Muscle of leg (tissue), 11 donors: ENCODE measurements around the gene COIL. TPM values are rescaled to one million over a fixed set of nuclear protein-coding genes. Genes with fewer than 3 reads are reported as not detected.

Experiments used
- DNase-seq: peaks from one replicate; pipeline ENCODE4 v3.0.0; 2013
- H3K27ac ChIP-seq: one replicate; pipeline ENCODE4 v1.5.1; 2013; ENCODE audit warnings: mild to moderate bottlenecking, low read length, control low read depth
- H3K27me3 ChIP-seq: one replicate; pipeline ENCODE4 v1.6.1; 2013; ENCODE audit warnings: low read length; ENCODE audit not compliant: control insufficient read depth, insufficient read depth
- H3K36me3 ChIP-seq: one replicate; pipeline ENCODE4 v1.6.1; 2013; ENCODE audit warnings: low read length; ENCODE audit not compliant: control insufficient read depth, insufficient read depth
- H3K4me1 ChIP-seq: one replicate; pipeline ENCODE4 v1.6.1; 2013; ENCODE audit warnings: low read length; ENCODE audit not compliant: control insufficient read depth, insufficient read depth
- H3K4me3 ChIP-seq: one replicate; pipeline ENCODE4 v1.5.1; 2013; ENCODE audit warnings: low read length, control low read depth
- H3K9me3 ChIP-seq: replicated peaks from 2 replicates; pipeline ENCODE4 v1.6.1; 2013; ENCODE audit warnings: low read depth, low read length; ENCODE audit not compliant: control insufficient read depth
- WGBS: methylation state at CpG from one replicate; pipeline ENCODE4 v1.1.5; 2013; ENCODE audit warnings: missing lambda C conversion rate; ENCODE audit not compliant: insufficient coverage; 5-methylcytosine and 5-hydroxymethylcytosine counted together
- polyA plus RNA-seq, 8 donors: library from polyadenylated mRNA; unstranded; fragments of 120-200 nt; gene quantifications; one replicate each; pipeline versions ENCODE4 v1.2.1 to v1.2.3, GENCODE V29; 2013; ENCODE audit warnings: inconsistent platforms in 1 of 8, low replicate concordance in 1 of 8; ENCODE audit not compliant: insufficient read length in 8 of 8, insufficient read depth in 1 of 8
- total RNA-seq: library from RNA; stranded (reverse); fragments of 120-200 nt; gene quantifications from one replicate; pipeline ENCODE4 v1.2.4, GENCODE V29; 2013

The COIL gene
- total and polyA plus RNA-seq, 9 donors: 13.9 to 19.1 (median 16.9) TPM

GRCh38 chr17:56979091-56979480 lies 18.2 kb upstream of the COIL start:
- H3K4me3 ChIP-seq: no peak overlapping the region
- no peaks in the 10 kb centered on the region for H3K9me3 ChIP-seq
- peaks cover 4% of the 10 kb centered on the region for H3K27me3 ChIP-seq
- H3K27ac ChIP-seq: no peak overlapping the region
- peaks cover 5% of the 10 kb centered on the region for H3K4me1 ChIP-seq
- no peaks in the 10 kb centered on the region for H3K36me3 ChIP-seq
- no peak for DNase-seq
- WGBS: no CpG with 5 or more reads among the region's 3 CpGs

- WGBS: no CpG with 5 or more reads among the region's 11 CpGs
- DNase-seq: no peak
- Histone ChIP-seq H3K27ac (no peak overlapping the region), H3K36me3 (no peaks in the 10 kb centered on the region), H3K27me3 (peaks cover 4% of the 10 kb centered on the region), H3K9me3 (no peaks in the 10 kb centered on the region), H3K4me3 (peak overlapping the region; percentile 49), H3K4me1 (peaks cover 5% of the 10 kb centered on the region)
Measured at GRCh38 chr17:56978441-56979090, 17.7 kb upstream of the COIL start.

GRCh38 chr17:56977673-56978395 lies 17.0 kb upstream of the COIL start, which contains the start of gene SCPEP1:
SCPEP1 (plus strand) TSS chr17:56978131; CDS start chr17:56978160, 29 bp downstream.
- Histone ChIP-seq H3K27me3 (peaks cover 4% of the 10 kb centered on the region), H3K36me3 (no peaks in the 10 kb centered on the region), H3K9me3 (no peaks in the 10 kb centered on the region), H3K4me1 (peaks cover 5% of the 10 kb centered on the region), H3K27ac (peak within 1 kb of the TSS; percentile 45), H3K4me3 (peak within 1 kb of the TSS; percentile 49)
- under 1% methylated on average over 29 of the region's 42 CpGs for WGBS
- peak; percentile 78 for DNase-seq

GRCh38 chr17:56976941-56977608 lies 16.2 kb upstream of the COIL start:
- H3K27ac ChIP-seq: no peak overlapping the region

GRCh38 chr17:56975656-56976055 lies 14.8 kb upstream of the COIL start:
- Histone ChIP-seq H3K4me1 (peaks cover 5% of the 10 kb centered on the region), H3K9me3 (no peaks in the 10 kb centered on the region), H3K4me3 (no peak overlapping the region), H3K27me3 (peaks cover 4% of the 10 kb centered on the region), H3K36me3 (no peaks in the 10 kb centered on the region), H3K27ac (no peak overlapping the region)
- DNase-seq: no peak
- 83% methylated on average over 1 of the region's 2 CpGs for WGBS

More at GRCh38 chr17:56976941-56977608, 16.2 kb upstream of the COIL start:
- no peaks in the 10 kb centered on the region for H3K36me3 ChIP-seq
- peaks cover 5% of the 10 kb centered on the region for H3K4me1 ChIP-seq
- H3K27me3 ChIP-seq: peaks cover 4% of the 10 kb centered on the region
- 74% methylated on average over 5 of the region's 11 CpGs for WGBS
- H3K9me3 ChIP-seq: no peaks in the 10 kb centered on the region
- peak overlapping the region; percentile 49 for H3K4me3 ChIP-seq
- DNase-seq: no peak

- Histone ChIP-seq H3K9me3 (no peaks in the 10 kb centered on the region), H3K27me3 (peaks cover 4% of the 10 kb centered on the region)
Measured at GRCh38 chr17:56974055-56974454, 13.2 kb upstream of the COIL start.

GRCh38 chr17:56973520-56973919 lies 12.7 kb upstream of the COIL start:
- H3K36me3 ChIP-seq: no peaks in the 10 kb centered on the region
- peaks cover 4% of the 10 kb centered on the region for H3K27me3 ChIP-seq
- WGBS: 77% methylated on average over 5 of the region's 7 CpGs
- no peak overlapping the region for H3K27ac ChIP-seq
- H3K9me3 ChIP-seq: no peaks in the 10 kb centered on the region
- no peak for DNase-seq
- H3K4me1 ChIP-seq: peaks cover 2% of the 10 kb centered on the region
- H3K4me3 ChIP-seq: no peak overlapping the region

More at GRCh38 chr17:56974055-56974454, 13.2 kb upstream of the COIL start:
- H3K4me1 ChIP-seq: peaks cover 5% of the 10 kb centered on the region
- no peak overlapping the region for H3K27ac ChIP-seq
- no CpG with 5 or more reads among the region's 2 CpGs for WGBS
- DNase-seq: no peak
- no peak overlapping the region for H3K4me3 ChIP-seq
- H3K36me3 ChIP-seq: no peaks in the 10 kb centered on the region

- Histone ChIP-seq H3K27me3 (peaks cover 4% of the 10 kb centered on the region), H3K4me3 (no peak overlapping the region), H3K36me3 (no peaks in the 10 kb centered on the region), H3K4me1 (no peaks in the 10 kb centered on the region), H3K9me3 (no peaks in the 10 kb centered on the region), H3K27ac (peak overlapping the region; percentile 20)
- 43% methylated on average over 1 of the region's 7 CpGs for WGBS
- DNase-seq: no peak
Measured at GRCh38 chr17:56972111-56972730, 11.4 kb upstream of the COIL start.

- DNase-seq: no peak
- no peaks in the 10 kb centered on the region for H3K4me1 ChIP-seq
- no peak overlapping the region for H3K4me3 ChIP-seq
- no peak overlapping the region for H3K27ac ChIP-seq
- no peaks in the 10 kb centered on the region for H3K9me3 ChIP-seq
- no peaks in the 10 kb centered on the region for H3K36me3 ChIP-seq
- no CpG with 5 or more reads among the region's 1 CpG for WGBS
- no peaks in the 10 kb centered on the region for H3K27me3 ChIP-seq
Measured at GRCh38 chr17:56970974-56971373, 10.1 kb upstream of the COIL start.

GRCh38 chr17:56966338-56966737 lies 5.5 kb upstream of the COIL start:
- Histone ChIP-seq H3K36me3 (no peaks in the 10 kb centered on the region), H3K4me3 (no peak overlapping the region), H3K27me3 (no peaks in the 10 kb centered on the region), H3K4me1 (no peaks in the 10 kb centered on the region), H3K9me3 (no peaks in the 10 kb centered on the region), H3K27ac (no peak overlapping the region)
- WGBS: 40% methylated on average over 4 of the region's 5 CpGs
- peak; percentile 38 for DNase-seq
